Forelimb muscle (tissue), 1 donor: ENCODE measurements around the gene PTPRF. TPM values are rescaled to one million over a fixed set of nuclear protein-coding genes. Genes with fewer than 3 reads are reported as not detected.
"Not testable (repeated sequence)": the region's sequence is repeated elsewhere in the genome, so short reads cannot be mapped to it uniquely, and the experiment has no call there.

Experiments
- DNase-seq: peaks from one replicate; pipeline ENCODE4 v3.0.0-alpha.2; 2013; ENCODE audit warnings: low read depth
- polyA plus RNA-seq: library from polyadenylated mRNA; unstranded; fragments of 120-200 nt; gene quantifications from one replicate; pipeline ENCODE4 v1.2.1, GENCODE V29; 2013; ENCODE audit not compliant: insufficient read length

Gene PTPRF
- 10.4 TPM for polyA plus RNA-seq

DNA sequence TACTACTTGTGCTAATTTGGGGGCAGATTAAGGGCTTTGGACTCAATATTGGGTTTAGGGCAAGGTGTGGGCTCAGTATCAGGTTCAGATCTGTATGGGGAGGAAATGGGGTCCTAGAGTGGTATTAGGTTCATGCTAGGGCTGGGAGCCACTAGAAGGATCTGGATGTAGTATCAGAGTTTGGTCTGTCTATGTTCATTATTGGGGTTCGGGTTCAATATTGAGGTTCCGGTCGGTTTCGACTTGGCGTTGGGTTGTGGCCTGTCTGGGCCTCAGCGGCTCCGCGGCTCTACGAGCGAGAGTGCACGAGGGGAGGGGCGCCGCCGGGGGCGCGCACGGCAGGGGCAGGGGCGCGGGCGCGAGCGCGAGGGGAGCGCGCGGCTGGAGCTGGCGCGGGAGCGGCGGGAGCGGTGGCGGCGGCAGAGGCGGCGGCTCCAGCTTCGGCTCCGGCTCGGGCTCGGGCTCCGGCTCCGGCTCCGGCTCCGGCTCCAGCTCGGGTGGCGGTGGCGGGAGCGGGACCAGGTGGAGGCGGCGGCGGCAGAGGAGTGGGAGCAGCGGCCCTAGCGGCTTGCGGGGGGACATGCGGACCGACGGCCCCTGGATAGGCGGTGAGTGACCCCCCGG, at the start of gene PTPRF:
Gene PTPRF, plus strand, starts transcription at position 401 of the 624 bp plus-strand sequence. CDS start 14,193 bp downstream, outside the sequence.
- peak; percentile 17 for DNase-seq

DNA sequence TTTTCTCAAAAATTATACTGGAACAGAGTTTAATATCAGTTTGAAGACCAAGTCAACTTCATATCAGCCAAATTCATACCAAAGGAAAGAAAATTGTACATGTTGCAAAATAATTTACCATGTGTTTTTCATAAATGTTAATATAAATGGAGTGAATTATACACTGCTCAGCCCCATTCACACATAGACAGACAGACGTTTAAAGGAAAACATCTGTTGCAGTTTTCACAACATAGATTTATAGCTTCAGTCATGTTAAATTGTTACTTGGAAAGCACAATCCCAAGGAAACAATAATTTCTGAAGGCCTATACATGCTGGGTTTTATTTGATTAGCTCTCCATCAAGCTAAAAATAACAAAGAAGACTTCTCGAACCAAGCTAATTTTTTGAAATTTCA, 49.2 kb upstream of the PTPRF start:
- no peak for DNase-seq

DNA sequence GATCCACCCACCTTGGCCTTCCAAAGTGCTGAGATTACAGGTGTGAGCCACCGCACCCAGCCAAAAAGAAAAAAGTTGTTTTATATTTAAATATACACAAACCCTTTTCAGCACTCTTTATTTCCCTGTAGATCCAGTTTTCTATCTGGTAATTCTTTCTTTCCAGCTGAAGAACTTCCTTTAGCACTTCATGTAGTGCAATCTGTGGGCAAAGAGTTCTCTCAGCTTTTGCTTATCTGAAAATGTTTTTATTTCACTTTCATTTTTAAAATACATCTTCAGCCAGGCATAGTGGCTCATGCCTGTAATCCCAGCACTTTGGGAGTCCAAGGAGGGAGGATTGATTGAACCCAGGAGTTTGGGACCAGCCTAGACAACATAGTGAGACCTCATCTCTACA, 48.5 kb upstream of the PTPRF start:
- no peak for DNase-seq

DNA sequence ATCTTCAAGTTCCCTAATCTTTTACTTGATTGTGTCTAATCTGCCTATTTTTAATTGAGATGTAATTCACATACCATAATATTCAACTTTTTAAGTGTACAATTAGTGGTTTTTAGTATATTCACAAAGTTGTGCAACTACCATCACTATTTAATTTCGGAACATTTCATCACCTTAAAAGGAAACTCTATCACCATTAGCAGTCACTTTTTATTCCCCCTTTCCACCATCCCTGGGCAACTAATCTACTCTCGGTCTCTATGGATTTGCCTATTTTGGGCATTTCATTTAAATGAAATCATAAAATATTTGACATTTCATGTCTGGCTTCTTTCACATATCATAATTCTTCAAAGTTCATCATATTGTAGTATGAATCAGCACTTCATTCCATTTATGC, 46.3 kb upstream of the PTPRF start:
- no peak for DNase-seq

DNA sequence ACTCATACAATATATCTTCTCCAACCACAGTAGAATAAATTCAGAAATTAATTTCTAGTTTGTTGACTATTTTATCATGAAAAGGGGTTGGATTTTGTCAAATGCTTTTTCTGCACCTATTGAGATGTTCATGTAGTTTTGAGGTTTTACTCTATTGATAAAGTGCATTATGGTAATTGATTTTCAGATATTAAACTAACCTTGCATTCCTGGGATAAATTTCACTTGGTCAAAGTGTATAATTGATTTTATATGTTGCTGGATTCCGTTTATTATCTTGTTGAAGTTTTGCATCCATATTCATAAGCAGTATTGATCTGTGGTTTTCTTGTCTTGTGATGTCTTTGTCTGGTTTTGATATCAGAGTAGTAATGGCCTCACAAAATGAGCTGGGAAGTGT, 42.5 kb upstream of the PTPRF start:
- no peak for DNase-seq

DNA sequence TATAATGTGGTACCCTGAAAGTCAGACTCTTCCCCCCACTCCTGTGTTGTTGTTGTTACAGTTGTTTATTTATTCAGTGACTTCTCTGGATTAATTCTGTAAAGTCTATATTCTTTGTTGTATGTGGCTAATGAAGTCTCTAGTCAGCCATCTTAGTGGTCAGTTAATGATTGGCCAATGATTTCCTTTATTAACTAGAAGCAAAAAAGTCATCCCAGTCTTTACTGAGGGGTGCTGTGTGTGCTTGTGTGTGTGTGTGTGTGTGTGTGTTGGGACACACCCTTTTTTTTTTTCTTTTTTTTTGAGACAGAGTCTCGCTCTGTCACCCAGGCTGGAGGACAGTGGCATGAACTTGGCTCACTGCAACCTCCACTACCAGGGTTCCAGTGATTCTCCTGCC, 39.6 kb upstream of the PTPRF start:
- DNase-seq = no peak

DNA sequence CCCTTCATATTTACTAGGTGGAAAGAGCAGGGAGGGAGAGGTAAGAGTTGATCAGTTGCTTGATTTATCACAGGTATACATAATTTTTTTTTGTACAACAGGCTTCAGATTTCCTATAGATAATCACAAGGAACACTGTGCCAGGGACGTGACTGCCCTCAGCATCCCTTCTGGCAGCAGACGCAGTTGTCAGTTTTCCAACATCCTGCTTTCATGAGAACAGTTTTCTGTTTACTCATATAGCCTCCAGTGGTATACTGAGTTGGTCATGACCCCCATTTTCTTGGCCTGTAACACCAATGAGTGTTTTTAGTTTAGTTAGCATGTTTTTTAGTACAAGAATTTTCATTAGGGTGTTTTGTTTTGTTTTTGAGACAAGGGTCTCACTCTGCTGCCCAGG, 37.9 kb upstream of the PTPRF start:
- DNase-seq = no peak

DNA sequence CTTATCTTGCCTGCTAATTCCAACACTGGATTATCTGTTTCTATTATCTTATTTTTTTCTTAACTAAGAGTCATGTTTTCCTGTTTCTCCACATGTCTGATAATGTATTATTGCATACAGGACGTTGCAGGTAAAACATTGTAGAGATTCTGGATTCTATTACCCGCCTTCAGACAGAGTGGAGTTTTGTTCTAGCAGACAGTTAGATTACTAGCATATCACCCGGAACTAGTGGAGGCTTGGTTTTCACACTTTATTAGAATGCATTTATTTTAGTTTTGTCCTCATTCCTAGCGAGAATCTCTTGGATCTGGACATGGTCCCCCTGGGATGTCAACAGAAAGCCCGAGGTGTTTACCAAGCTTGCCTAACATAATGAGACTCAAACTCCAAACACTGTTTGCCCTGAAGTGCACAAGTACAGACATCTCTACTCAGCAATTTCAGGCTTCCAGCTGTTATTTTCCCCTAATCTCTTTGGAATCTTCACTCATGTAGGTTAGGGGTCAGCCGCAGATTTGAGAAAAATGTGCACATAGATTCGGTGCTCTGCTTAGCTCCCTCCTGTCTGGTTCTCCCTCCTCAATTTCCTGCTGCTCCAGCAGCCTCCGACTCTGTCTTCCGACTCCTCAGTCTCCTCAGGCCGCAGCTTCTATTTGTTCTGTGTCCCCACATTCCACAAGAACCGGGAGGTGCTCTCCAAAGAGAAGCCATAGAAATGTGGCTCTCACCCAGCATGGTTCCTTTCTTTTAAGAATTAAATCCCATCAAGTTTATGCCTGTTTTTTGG, 36.8 kb upstream of the PTPRF start:
- no peak for DNase-seq

DNA sequence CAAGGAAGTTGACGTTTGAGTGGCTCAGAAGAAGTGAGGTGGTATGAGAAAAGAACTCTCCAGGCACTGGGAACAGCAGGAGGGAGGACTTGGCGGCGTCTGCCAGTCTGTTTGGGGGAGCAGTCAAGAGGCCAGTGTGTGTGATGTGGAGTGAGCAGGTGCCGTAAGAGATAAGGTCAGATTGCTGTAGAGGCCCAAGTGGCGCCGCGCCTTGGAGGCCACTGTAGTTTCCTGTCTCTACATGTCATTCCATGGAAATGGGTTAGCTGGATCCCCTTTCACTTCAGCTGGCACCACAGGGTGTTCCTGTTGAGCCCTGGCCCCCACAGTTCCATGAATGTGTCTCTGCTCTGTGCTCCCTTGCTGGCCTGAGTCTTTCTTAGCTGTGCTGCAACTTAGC, 35.5 kb upstream of the PTPRF start:
- no peak for DNase-seq

DNA sequence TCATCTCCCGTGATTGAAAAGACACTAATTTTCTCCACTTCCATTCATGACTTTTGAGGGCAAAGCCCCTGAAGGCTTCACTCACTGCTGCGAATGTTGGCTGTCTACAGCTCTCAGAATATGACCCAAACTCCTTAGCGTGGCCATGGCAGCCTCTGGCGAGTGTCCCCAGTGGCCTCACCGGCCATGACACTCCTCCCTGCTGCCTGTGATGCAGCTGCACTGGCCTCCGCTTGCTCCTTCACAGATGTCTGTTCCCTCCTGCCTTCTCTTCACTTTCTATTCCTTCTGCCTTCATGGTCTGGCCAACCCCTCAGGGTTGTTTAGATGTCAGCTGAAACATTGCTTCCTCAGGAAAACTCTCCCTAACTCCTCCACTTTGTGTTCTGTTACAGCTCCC, 30.8 kb upstream of the PTPRF start:
- DNase-seq = no peak

DNA sequence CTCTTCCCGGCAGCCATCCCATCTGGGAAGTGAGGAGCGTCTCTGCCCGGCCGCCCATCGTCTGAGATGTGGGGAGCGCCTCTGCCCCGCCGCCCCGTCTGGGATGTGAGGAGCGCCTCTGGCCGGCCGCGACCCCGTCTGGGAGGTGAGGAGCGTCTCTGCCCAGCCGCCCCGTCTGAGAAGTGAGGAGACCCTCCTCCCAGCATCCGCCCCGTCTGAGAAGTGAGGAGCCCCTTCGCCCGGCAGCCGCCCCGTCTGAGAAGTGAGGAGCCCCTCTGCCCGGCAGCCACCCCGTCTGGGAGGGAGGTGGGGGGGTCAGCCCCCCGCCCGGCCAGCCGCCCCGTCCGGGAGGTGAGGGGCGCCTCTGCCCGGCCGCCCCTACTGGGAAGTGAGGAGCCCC, 28.9 kb upstream of the PTPRF start:
- not testable (repeated sequence) for DNase-seq

DNA sequence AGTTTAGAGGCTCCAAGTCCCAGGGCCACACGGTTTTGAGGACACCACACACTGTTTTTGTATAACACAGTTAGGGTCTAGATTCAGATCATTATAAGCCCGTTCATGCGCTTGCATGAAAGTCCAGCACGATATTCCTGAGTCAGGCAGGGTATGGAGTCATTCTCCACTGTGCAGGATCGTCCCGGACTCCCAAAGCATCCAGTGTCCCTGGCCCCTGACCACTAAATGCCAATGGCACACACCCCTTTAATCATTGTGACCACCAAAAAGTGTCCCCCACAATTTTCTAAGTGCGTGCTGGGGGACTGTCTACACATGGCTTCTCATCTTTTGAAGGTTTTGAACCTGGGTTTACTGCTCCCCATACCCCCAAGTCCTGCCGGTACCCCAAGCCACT, 27.1 kb upstream of the PTPRF start:
- no peak for DNase-seq

DNA sequence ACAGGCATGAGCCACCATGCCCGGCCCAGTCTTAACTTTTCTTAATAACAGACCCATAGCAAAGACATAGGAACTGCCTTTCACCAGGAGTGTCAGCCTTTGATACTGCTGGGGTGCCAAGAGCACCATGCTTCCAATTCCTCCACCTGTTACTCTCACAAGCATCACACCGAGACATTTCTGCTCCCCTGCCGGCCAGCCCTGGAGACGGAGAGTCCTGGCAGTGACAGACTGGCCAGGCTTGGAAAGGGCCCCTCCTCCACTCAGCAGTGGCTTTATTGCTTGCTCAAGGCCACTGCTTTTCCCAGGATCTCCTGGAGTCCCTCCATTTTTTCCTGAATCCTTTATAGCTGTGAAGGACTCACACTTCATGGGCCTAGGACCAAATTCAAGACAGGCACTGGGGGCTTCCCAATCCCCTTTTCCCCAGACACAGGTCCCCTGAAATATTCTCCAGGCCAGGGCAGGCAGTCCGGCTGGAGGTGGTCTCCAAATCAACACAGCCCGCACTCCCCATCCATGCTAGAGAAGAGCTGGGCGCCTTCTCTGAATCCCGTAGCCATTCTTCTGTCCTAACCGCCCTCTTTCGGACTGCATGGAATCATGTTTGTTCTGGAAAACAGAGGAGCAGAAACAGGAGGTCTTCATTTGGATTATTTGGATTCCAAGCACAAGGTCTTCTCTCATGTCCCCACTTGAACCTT, 25.5 kb upstream of the PTPRF start:
- DNase-seq = no peak

DNA sequence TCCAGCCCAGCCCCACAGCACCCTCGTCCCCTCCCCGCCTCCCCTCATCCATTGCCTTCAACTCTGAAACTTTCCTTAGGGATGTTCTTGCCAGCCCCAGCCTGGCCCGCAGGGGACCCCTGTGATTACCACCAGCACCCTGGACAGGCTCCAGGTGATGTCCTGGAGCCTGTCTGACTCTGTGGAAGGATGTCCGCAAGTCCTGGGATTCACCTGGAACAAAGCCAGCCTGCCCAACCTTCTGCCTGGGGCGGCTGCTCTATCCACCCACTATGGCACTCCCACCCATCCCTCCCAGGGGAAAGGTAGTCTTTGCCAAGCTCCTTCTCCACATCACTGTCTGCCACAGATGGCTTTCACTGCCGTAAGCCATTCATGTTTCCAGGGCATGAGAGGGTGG, 24.4 kb upstream of the PTPRF start:
- DNase-seq = no peak

DNA sequence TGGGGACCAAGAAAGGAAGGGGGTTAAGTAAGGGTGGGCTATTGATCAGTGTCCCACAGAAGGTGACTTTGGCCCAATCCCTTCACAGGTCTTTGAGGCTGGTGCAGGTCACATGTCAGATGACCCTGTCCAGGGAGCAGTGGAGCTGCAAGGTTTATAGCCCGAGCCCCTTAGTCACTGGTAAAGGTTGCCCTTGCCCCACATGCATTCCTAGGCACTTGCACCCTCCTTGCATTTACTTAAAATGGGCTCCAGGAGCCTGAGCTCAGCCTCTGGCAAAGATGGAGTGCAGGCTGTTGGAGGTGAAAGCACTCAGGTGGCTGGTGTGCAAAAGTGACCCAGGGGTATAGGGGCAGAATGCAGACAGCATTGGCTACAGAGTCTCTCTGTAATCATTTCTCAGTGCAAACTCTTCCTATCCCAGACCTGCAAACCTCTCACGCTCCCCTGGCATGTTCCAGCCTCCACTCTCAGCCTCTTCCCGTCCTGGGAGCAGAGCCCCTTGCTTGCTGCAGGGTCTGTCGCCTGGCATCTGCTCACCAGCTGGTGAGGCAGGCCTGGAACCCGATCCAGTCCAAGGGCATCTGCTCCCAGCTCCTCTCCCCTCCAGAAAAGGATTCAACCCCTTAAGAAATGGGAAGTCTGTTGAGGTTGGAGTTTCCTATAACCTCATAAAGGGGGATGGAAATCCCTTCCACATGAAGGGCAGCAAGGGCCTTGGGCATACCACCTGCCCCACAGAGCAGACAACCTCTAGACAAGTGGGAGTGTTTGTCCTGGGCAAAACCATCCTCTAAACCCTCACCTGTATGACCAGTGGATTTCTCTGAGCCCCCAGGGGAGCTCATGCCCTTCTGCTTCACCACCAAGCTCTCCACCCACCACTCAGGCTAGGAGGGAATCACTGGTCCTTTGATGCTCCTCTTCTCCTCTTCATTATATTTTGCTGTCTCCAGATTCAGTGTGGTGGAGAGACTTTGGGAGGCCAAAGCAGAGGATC, 23.1 kb upstream of the PTPRF start:
- DNase-seq = no peak

DNA sequence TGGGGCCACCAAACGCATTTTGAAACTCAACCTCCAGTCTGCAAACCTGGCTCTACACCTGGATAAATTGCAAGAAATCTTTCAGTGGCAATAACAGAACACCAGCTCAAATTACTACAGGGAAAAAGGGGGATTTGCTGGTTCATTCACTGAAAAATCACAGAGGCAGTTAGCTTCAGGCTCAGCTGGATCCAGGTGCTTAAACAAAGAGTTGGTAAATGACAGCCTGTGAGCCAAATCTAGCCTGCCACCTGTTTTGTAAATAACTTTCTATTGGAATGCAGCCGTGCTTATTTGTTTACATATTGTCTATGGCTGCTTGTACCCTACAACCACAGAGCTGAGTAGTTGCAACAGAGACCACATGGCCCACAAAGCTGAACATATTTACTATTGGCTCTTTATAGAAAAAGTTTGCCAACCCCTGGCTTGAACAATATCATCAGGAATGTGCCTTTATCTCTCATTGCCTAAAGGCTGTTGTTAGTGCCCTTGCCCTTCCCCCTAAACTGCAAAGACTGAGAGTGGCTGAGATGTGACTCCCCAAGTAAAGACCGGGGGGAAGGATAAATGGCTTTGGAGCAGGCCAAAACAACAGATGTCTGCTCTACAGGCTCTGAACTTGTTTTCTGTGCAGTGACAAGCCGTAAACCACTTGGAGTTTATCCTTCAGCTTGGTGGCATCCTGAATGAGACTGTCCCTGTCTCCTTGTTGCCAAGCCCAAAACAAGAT, 21.5 kb upstream of the PTPRF start:
- DNase-seq = no peak

DNA sequence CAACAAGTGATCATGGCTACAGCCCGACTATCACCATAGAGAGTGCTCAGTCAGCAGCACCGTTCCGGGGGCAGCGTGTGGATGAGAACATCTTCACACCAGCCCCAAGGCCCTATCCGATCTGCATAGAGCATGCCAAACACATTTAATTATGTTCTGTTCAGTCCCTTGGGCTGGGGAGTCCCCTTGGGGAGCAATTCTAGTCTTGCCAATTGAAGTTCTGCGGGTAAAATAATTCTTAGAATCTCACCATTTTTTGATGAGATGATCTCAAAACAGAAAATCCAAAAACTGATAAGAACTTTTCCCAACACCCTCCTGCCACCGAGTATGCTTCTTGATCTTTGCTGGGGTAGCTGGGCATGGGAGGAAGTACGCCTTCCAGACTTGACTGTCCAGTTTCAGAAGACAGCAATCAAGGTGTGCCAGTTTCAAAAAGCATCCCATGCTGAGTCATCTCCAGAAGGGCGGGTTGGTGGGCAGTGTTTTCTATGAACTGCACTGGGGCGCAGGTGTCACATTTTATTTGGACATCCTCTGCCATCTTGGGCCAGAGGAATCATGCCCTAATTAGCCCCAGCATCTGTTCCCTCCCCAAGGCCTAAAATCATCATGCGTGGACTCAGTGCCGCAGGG, 20.8 kb upstream of the PTPRF start:
- no peak for DNase-seq

DNA sequence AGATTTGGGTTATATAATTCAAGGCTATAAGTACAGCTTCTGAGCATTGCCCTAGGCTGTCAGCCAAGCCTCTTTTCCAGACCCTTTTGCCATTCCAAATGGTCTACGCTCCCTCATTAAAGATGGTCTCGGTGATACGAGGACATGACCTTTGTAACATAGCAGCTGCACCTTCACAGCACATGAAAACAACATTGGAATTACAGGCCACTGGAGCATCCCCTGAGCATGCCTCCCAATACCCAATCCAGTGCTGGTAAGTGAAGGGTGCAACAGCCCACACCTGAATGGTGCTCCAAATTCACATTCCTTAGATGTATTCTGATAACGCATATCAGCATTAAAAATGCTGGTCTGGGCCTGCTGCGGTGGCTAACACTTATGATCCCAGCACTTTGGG, 20.1 kb upstream of the PTPRF start:
- no peak for DNase-seq

DNA sequence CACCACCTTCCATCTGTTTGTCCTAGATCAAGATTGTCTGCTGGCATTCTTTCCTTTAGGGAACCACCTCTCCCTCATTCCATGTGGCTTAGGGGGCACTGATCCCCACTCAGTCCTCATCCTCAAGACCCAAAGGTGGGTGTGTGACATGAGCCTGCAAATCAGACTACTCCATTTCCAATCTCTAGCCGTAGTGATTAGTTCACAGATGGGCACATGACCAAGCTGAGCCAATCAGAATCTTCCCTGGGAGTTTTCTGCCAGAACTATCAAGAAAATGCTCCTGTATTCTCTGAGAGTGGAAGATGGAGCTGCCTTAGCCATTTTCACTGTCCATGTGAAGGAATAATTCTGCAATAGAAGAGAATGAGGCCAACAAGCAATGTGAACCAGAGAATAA, 19.3 kb upstream of the PTPRF start:
- no peak for DNase-seq

DNA sequence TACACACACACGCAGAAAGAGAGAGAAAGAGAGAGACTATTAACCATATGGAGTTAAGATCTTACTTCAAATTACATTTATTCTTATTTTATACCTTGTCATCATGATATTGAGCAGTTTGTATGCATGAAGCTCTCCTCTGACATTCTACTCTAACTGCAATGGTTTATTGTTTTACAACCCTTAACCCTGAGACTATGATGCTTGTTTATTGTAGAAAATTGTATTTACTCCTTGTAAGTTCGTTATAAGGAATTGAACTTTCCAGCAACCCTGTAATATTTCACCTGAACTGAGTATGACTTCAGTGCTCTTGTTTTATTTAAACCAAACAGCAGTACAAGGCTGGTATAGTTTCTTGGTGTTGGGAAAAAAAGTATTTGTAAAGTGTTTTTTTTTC, 18.6 kb upstream of the PTPRF start:
- DNase-seq = no peak

DNA sequence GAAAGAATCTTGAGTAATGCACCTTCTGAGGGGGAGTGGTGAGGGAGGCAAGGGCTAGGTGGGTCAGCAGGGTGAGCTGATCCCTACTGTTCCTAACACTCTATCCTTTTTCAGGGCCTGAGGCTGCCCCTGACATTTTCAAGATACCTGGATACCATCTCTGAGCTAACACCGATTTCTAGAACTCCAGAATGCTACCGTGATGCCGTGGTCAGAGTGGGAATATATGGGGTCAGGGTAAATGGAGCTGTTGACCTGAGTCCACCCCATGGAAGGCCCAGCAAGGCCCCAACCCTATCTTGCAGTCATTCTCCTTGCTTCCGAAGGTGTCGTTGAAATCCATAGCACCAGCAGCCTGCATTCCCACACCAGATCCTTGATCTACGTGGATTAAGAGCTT, 18.0 kb upstream of the PTPRF start:
- no peak for DNase-seq
